ENCODE measurements around the gene TMEM183A.

Gene TMEM183A

DNA sequence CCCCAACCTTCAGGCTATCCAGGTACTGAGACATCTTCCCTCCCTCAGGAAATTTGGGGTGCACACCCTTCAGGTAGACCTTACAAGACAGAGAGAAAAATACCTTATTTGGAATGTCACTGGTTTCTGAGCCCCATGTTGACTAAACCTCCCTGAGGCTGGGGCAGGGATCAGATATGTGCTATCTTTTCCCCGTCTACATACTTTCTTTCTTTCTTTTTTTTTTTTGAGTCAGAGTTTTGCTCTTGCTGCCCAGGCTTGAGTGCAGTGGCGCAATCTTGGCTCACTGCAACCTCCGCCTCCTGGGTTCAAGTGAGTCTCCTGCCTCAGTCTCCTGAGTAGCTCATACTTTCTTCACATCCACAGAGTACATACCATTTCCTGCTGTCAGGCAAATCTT lies 41.8 kb upstream of the TMEM183A start:
- no peak for DNase-seq (ENCODE audit: low read depth)
- TF ChIP-seq, protein P1, sequence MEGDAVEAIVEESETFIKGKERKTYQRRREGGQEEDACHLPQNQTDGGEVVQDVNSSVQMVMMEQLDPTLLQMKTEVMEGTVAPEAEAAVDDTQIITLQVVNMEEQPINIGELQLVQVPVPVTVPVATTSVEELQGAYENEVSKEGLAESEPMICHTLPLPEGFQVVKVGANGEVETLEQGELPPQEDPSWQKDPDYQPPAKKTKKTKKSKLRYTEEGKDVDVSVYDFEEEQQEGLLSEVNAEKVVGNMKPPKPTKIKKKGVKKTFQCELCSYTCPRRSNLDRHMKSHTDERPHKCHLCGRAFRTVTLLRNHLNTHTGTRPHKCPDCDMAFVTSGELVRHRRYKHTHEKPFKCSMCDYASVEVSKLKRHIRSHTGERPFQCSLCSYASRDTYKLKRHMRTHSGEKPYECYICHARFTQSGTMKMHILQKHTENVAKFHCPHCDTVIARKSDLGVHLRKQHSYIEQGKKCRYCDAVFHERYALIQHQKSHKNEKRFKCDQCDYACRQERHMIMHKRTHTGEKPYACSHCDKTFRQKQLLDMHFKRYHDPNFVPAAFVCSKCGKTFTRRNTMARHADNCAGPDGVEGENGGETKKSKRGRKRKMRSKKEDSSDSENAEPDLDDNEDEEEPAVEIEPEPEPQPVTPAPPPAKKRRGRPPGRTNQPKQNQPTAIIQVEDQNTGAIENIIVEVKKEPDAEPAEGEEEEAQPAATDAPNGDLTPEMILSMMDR (IDR thresholded peaks at IDR 0.05; ENCODE audit: low read depth, low read length, missing control alignments) = no peak
- no peak overlapping the region for H3K4me3 ChIP-seq (ENCODE audit: low read depth, low read length)

DNA sequence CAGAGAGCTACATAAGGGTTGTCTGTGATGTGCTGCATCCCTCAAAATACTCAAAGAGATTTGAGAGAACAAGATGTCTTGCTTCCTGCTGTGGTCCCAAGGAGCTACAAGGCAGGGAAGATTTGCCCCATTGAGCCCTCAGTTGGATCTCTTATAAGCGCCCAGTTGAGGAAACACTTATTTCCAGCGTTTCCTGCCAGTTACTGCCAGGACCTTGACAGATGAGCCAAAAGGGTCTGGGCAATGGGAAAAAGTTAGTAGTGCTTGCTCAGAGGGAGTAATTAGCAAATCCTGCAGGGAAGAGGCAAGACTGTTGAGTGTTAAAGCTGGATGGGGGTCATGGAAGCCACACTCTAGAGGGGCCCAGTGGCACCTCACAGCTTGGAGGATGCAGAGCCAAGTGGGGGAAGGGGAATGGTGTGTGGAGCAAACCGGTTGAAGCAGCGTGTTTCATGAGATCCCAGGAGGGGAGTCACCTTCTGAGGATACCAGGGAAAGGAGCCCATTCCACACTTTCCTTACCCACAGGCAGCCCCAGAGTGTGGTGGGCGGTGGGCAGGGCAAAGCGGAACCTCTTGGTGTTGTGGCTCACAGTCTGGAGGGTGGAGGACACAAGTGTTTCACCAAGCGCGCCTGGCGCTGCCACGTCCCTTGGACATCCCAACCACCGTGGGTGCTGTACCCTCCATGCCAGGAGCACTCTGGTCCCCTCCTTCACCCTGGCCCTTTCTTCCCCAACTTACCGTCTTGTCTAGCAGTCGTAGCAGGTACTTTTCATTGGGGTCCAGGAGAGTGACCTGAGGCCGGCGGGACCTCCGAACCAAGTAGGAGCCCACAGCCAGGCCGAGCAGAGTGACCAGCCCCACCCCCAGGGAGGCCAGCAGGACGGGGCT lies 40.9 kb upstream of the TMEM183A start:
- TF ChIP-seq, protein P1 (IDR thresholded peaks at IDR 0.05; ENCODE audit: low read depth, low read length, missing control alignments) = no peak
- H3K4me3 ChIP-seq (ENCODE audit: low read depth, low read length) = peak overlapping the region; percentile 91
- no peak for DNase-seq (ENCODE audit: low read depth)

DNA sequence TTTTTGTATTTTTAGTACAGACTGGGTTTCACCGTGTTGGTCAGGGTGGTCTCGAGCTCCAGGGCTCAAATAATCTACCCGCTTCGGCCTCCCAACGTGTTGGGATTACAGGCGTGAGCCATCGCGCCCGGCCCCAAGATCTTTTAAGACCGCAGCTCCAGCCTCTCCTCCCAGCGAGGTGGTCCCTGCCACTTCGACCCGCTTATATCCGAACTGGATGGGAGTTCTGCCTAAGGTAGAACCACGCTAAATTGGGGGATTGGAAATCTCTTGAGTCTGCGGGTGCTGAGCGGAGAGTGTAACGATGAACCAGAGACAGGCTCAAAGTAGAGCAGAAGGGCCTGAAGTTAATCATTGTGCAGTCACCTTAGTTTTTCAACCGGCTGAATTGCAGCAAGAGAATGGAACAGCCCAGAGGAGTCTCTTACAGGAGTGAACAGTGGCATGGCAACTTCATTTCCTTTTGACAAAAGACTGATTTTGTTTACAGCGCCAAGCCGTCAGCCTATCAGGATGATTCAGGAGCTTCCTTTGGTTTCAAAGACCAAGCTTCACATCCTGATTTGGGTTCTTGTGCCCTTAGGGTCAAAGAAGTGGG lies 39.4 kb upstream of the TMEM183A start:
- H3K4me3 ChIP-seq (ENCODE audit: low read depth, low read length) = peak overlapping the region; percentile 64
- TF ChIP-seq, protein P1 (IDR thresholded peaks at IDR 0.05; ENCODE audit: low read depth, low read length, missing control alignments) = no peak
- peak; percentile 27 for DNase-seq (ENCODE audit: low read depth)

DNA sequence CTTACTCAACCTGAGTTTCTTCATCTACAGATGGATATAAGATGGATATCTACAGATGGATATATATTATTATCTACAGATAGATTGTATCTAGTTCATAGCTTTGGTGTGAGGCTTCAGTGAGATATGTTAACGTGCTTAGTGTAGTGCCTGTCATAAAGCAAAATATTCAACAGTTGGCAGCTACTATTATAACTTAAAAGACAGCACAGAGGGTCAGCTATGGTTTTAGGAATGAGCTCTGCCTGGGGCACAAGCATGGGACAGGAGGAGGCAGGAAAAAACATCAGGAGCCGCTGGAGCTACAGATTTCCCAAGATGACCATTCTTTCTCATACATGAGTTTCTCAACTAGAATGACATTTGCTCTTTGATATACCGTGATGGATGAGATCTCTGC lies 38.8 kb upstream of the TMEM183A start:
- no peak overlapping the region for H3K4me3 ChIP-seq (ENCODE audit: low read depth, low read length)
- DNase-seq (ENCODE audit: low read depth) = no peak

DNA sequence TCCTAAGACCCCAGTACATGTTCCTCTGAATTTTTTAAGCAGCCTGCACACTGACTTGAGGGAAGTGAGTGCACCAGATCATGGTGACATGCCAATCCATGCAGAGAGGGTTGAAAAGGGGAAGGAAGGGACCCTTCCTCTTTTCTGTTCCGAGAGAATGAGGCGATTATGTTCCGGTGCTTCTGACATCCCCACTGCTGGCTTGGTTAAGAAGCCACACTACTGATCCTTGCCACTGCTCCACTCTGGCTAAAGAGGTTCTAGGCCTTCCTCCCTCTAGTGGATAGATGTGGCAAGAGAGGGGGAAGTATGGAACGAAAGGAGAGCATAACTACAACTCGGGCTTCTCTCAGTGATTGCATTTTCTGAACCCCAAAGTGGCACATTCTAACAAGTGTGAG lies 38.3 kb upstream of the TMEM183A start:
- peak; percentile 55 for DNase-seq (ENCODE audit: low read depth)
- H3K4me3 ChIP-seq (ENCODE audit: low read depth, low read length) = no peak overlapping the region
- TF ChIP-seq, protein P1 (IDR thresholded peaks at IDR 0.05; ENCODE audit: low read depth, low read length, missing control alignments) = peak; percentile 89

More for the DNA sequence above, 38.8 kb upstream of the TMEM183A start:
- TF ChIP-seq, protein P1 (IDR thresholded peaks at IDR 0.05; ENCODE audit: low read depth, low read length, missing control alignments) = no peak

DNA sequence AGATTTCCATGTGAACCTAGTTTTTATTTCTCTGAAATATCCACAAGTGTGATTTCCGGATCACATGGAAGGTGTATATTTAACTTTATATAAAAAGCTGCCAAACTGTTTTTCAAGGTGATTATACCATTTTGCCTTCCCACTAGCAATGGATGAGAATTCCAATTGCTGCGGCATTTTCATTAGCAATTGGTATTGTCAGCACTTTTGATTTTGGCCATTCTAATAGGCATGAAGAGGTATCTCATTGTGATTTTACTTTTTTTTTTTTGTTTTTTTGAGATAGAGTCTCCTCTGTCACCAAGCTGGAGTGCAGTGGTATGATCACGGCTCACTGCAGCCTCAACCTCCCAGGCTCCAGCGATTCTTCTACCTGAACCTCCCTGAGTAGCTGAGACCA lies 35.1 kb upstream of the TMEM183A start:
- no peak for DNase-seq (ENCODE audit: low read depth)
- no peak overlapping the region for H3K4me3 ChIP-seq (ENCODE audit: low read depth, low read length)
- TF ChIP-seq, protein P1 (IDR thresholded peaks at IDR 0.05; ENCODE audit: low read depth, low read length, missing control alignments) = no peak
